Activated T-cell treated with anti-CD3 and anti-CD28 coated beads for 48 hours (primary cell): ENCODE results near the gene TREML4.

Experiments
- DNase-seq: peaks from one replicate; pipeline ENCODE4 v3.0.0-alpha.2; 2020; ENCODE audit warnings: low read depth

Gene TREML4

DNA sequence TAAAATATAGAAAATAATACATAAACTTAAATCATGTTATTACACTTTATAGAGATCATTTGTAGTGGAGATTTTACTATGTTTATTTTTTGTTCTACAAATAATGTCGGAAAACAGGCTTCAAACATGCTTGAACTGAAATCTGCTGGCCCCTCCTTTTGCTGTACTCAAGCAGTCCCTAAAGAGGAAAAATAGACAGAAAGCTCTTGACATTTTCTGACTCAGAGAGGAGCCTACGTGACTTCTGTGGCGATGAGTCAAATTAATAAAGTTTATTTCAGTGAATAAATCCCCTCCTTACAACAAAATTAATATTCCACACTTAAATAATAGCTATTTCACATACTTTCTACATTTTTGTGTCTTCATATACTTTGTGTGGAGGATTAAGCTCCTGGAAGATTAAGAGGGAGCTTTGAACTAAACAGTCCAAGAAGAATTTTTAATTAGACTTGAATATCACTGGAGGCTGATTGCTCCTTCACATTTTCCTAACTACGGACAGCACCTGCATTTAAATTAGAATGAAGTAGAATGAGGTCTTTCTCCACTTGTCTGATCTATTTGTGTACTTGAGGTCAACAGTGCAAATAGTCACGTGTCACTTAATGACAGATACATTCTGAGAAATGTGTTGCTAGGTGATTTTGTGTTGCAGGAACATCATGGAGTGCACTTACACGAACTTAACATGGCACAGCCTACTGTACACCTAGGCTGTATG lies 60.0 kb downstream of the TREML4 start:
- no peak for DNase-seq
